Karpas-422 (cell line): Measurements from ENCODE around the gene DHRS4. TPM values are rescaled to one million over a fixed set of nuclear protein-coding genes. Genes with fewer than 3 reads are reported as not detected.

ENCODE experiments used
- DNase-seq: peaks from one replicate; pipeline ENCODE4 v3.0.0-alpha.2; 2015
- H2AFZ ChIP-seq: fragments of 200-600 bp; sonication (generic); 2 replicates; pipeline ENCODE4 v1.6.1; 2014; ENCODE audit warnings: antibody characterized with exemption, low read length, mixed read lengths
- H3K27ac ChIP-seq: fragments of 200-600 bp; sonication (generic); 2 replicates; pipeline ENCODE4 v1.5.1; 2014; ENCODE audit warnings: mild to moderate bottlenecking, low read length, moderate library complexity
- H3K27me3 ChIP-seq: fragments of 200-600 bp; sonication (generic); 2 replicates; pipeline ENCODE4 v1.6.1; 2014; ENCODE audit warnings: low read length, mixed read lengths
- H3K36me3 ChIP-seq: fragments of 200-600 bp; sonication (generic); 2 replicates; pipeline ENCODE4 v1.6.1; 2014; ENCODE audit warnings: low read length, mixed read lengths; ENCODE audit not compliant: insufficient read depth
- H3K4me1 ChIP-seq: fragments of 200-600 bp; sonication (generic); 2 replicates; pipeline ENCODE4 v1.6.1; 2014; ENCODE audit warnings: mild to moderate bottlenecking, low read length, mixed read lengths
- H3K4me2 ChIP-seq: fragments of 200-600 bp; sonication (generic); 2 replicates; pipeline ENCODE4 v1.6.1; 2014; ENCODE audit warnings: low read length, low read depth, mild to moderate bottlenecking; ENCODE audit not compliant: poor library complexity, severe bottlenecking
- H3K4me3 ChIP-seq: fragments of 200-600 bp; sonication (generic); 2 replicates; pipeline ENCODE4 v1.5.1; 2014; ENCODE audit warnings: mild to moderate bottlenecking, antibody characterized with exemption, low read length, mixed read lengths
- H3K79me2 ChIP-seq: fragments of 200-600 bp; sonication (generic); 2 replicates; pipeline ENCODE4 v1.6.1; 2014; ENCODE audit warnings: mild to moderate bottlenecking, low read length, mixed read lengths
- H3K9ac ChIP-seq: fragments of 200-600 bp; sonication (generic); 2 replicates; pipeline ENCODE4 v1.6.0; 2014; ENCODE audit warnings: low read length
- H3K9me2 ChIP-seq: fragments of 200-600 bp; sonication (generic), shearing (Covaris generic); replicated peaks from 2 replicates; pipeline ENCODE4 v1.6.0; 2014; ENCODE audit warnings: mild to moderate bottlenecking, low read length, moderate library complexity; ENCODE audit not compliant: insufficient read depth
- H3K9me3 ChIP-seq: fragments of 300-700, 200-600 bp; sonication (generic); 2 replicates; pipeline ENCODE4 v1.6.1; 2014; ENCODE audit warnings: low read length, mixed read lengths
- H4K20me1 ChIP-seq: fragments of 200-600 bp; sonication (generic); 2 replicates; pipeline ENCODE4 v1.6.1; 2014; ENCODE audit warnings: mild to moderate bottlenecking, antibody characterized with exemption, low read length, low read depth; ENCODE audit not compliant: insufficient read depth
- total RNA-seq: library from RNA; depleted of rRNA; stranded (reverse); fragments of >200 nt; shearing (Covaris generic); gene quantifications from 2 replicates; pipeline ENCODE4 v1.2.3, GENCODE V29; 2014; ENCODE audit warnings: low replicate concordance

The DHRS4 gene
- total RNA-seq, 1 experiment from 2014 or later: 63.8 TPM

GRCh38 chr14:23935158-23935557 is 18.4 kb upstream of the DHRS4 start:
- no peaks in the 10 kb centered on the region for H3K27me3 ChIP-seq
- no peak for DNase-seq
- no peaks in the 10 kb centered on the region for H3K36me3 ChIP-seq
- H3K4me1 ChIP-seq: no peaks in the 10 kb centered on the region
- H3K79me2 ChIP-seq: no peaks in the 10 kb centered on the region
- H3K9me3 ChIP-seq: no peaks in the 10 kb centered on the region
- H3K4me3 ChIP-seq: no peak overlapping the region
- no peak overlapping the region for H3K4me2 ChIP-seq
- H3K27ac ChIP-seq: no peak overlapping the region
- no peaks in the 10 kb centered on the region for H3K9me2 ChIP-seq
- H2AFZ ChIP-seq: no peak overlapping the region
- no peak overlapping the region for H3K9ac ChIP-seq
- H4K20me1 ChIP-seq: no peaks in the 10 kb centered on the region

- Histone ChIP-seq H3K9me2 (no peaks in the 10 kb centered on the region), H3K9me3 (no peaks in the 10 kb centered on the region), H4K20me1 (no peaks in the 10 kb centered on the region), H3K79me2 (no peaks in the 10 kb centered on the region), H3K27me3 (no peaks in the 10 kb centered on the region), H3K4me3 (no peak overlapping the region), H2AFZ (no peak overlapping the region), H3K27ac (no peak overlapping the region), H3K36me3 (no peaks in the 10 kb centered on the region), H3K9ac (no peak overlapping the region), H3K4me1 (no peaks in the 10 kb centered on the region), H3K4me2 (no peak overlapping the region)
- no peak for DNase-seq
These were observed 17.3 kb upstream of the DHRS4 start for GRCh38 chr14:23936084-23936829.

GRCh38 chr14:23937203-23937602 is 16.4 kb upstream of the DHRS4 start:
- Histone ChIP-seq H4K20me1 (no peaks in the 10 kb centered on the region), H3K27me3 (no peaks in the 10 kb centered on the region), H3K9me2 (no peaks in the 10 kb centered on the region), H3K4me3 (no peak overlapping the region), H3K9ac (no peak overlapping the region), H3K9me3 (no peaks in the 10 kb centered on the region), H3K36me3 (no peaks in the 10 kb centered on the region), H3K4me2 (no peak overlapping the region), H3K79me2 (no peaks in the 10 kb centered on the region), H2AFZ (no peak overlapping the region), H3K4me1 (no peaks in the 10 kb centered on the region), H3K27ac (no peak overlapping the region)
- no peak for DNase-seq

- Histone ChIP-seq H4K20me1 (no peaks in the 10 kb centered on the region; the same call in 1 of the 2 replicates), H2AFZ (no peak overlapping the region), H3K4me3 (no peak overlapping the region), H3K9ac (no peak overlapping the region), H3K9me3 (no peaks in the 10 kb centered on the region), H3K36me3 (no peaks in the 10 kb centered on the region), H3K4me1 (no peaks in the 10 kb centered on the region), H3K27me3 (no peaks in the 10 kb centered on the region), H3K9me2 (no peaks in the 10 kb centered on the region), H3K79me2 (no peaks in the 10 kb centered on the region), H3K4me2 (no peak overlapping the region), H3K27ac (no peak overlapping the region)
- no peak for DNase-seq
These were observed 14.7 kb upstream of the DHRS4 start for GRCh38 chr14:23938823-23939222.

GRCh38 chr14:23939607-23940326 is 13.8 kb upstream of the DHRS4 start:
- H2AFZ ChIP-seq: no peak overlapping the region
- H3K4me1 ChIP-seq: no peaks in the 10 kb centered on the region
- no peaks in the 10 kb centered on the region; the same call in 1 of the 2 replicates for H4K20me1 ChIP-seq
- no peak overlapping the region for H3K27ac ChIP-seq
- H3K9me3 ChIP-seq: no peaks in the 10 kb centered on the region
- H3K79me2 ChIP-seq: no peaks in the 10 kb centered on the region
- H3K27me3 ChIP-seq: no peaks in the 10 kb centered on the region
- DNase-seq: no peak
- H3K4me3 ChIP-seq: no peak overlapping the region
- no peaks in the 10 kb centered on the region for H3K36me3 ChIP-seq
- no peak overlapping the region for H3K9ac ChIP-seq
- H3K4me2 ChIP-seq: no peak overlapping the region
- no peaks in the 10 kb centered on the region for H3K9me2 ChIP-seq

GRCh38 chr14:23941230-23941629 is 12.3 kb upstream of the DHRS4 start:
- Histone ChIP-seq H2AFZ (no peak overlapping the region), H3K9me2 (no peaks in the 10 kb centered on the region), H3K27me3 (no peaks in the 10 kb centered on the region), H3K4me3 (no peak overlapping the region), H4K20me1 (peaks cover 4% of the 10 kb centered on the region; the same call in 1 of the 2 replicates), H3K27ac (no peak overlapping the region), H3K4me2 (no peak overlapping the region), H3K9ac (no peak overlapping the region), H3K36me3 (no peaks in the 10 kb centered on the region), H3K9me3 (no peaks in the 10 kb centered on the region), H3K79me2 (no peaks in the 10 kb centered on the region), H3K4me1 (no peaks in the 10 kb centered on the region)
- DNase-seq: no peak

GRCh38 chr14:23941669-23942068 is 11.9 kb upstream of the DHRS4 start:
- Histone ChIP-seq H3K9ac (no peak overlapping the region), H3K27ac (no peak overlapping the region), H3K4me3 (no peak overlapping the region), H3K79me2 (no peaks in the 10 kb centered on the region), H3K9me2 (no peaks in the 10 kb centered on the region), H3K9me3 (no peaks in the 10 kb centered on the region), H3K36me3 (no peaks in the 10 kb centered on the region), H3K4me1 (no peaks in the 10 kb centered on the region), H3K4me2 (no peak overlapping the region), H2AFZ (no peak overlapping the region), H3K27me3 (no peaks in the 10 kb centered on the region), H4K20me1 (peaks cover 4% of the 10 kb centered on the region; the same call in 1 of the 2 replicates)
- no peak for DNase-seq

- Histone ChIP-seq H3K9me2 (no peaks in the 10 kb centered on the region), H3K36me3 (no peaks in the 10 kb centered on the region), H3K4me2 (no peak overlapping the region), H3K27me3 (no peaks in the 10 kb centered on the region), H3K4me3 (no peak overlapping the region), H3K27ac (no peak overlapping the region), H3K4me1 (no peaks in the 10 kb centered on the region), H3K9ac (no peak overlapping the region), H4K20me1 (peaks cover 4% of the 10 kb centered on the region; the same call in 1 of the 2 replicates), H3K9me3 (no peaks in the 10 kb centered on the region), H3K79me2 (no peaks in the 10 kb centered on the region), H2AFZ (no peak overlapping the region)
- no peak for DNase-seq
These were observed 11.0 kb upstream of the DHRS4 start for GRCh38 chr14:23942587-23942986.
